T-helper 2 cell (primary cell): ENCODE results near the gene GLDC.
"Not testable (repeated sequence)": the region's sequence is repeated elsewhere in the genome, so short reads cannot be mapped to it uniquely, and the experiment has no call there.

Experiments
- DNase-seq, 5 experiments: peaks; one replicate each; pipeline versions ENCODE4 v3.0.0 to v3.0.0-alpha.2; 2012 to 2022

The GLDC gene

DNA sequence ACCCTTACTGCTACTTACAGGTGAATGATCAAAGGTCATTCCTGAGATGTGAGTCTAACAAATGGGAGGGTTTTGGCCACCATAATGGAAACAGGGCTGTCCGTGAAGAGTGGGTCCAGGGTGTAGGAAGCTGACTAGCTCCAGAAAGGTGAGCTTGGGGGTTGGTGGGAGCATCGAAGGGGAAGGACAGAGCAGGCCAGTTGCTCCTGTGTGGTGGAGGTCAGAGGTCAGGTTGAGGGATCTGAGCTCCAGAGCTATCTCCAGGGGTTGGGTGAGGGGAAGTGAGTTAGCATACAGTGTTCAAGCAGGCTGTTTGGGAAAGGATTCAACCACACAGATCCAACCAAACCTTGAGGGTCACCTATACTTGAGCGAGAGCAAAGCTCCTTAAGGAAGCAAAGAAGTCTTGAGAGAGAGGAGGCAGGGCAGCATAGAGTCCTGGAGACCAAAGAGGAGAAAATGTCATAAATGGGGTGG lies 18.7 kb upstream of the GLDC start:
- no peak for DNase-seq

DNA sequence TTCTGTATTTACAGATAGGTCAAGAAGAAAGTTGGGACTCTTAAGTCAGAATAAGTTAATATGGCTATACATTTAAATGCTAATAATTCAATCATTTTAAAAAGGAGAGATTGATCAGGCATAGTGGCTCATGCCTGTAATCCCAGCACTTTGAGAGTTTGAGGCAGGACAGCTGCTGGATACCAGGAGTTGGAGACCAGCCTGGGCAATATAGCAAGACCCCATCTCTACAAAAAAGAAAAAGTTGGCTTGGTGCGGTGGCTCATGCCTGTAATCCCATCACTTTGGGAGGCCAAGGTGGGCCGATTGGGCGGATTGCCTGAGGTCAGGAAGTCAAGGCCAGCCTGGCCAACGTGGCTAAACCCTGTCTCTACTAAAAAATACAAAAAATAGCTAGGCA lies 15.0 kb upstream of the GLDC start:
- no peak for DNase-seq

DNA sequence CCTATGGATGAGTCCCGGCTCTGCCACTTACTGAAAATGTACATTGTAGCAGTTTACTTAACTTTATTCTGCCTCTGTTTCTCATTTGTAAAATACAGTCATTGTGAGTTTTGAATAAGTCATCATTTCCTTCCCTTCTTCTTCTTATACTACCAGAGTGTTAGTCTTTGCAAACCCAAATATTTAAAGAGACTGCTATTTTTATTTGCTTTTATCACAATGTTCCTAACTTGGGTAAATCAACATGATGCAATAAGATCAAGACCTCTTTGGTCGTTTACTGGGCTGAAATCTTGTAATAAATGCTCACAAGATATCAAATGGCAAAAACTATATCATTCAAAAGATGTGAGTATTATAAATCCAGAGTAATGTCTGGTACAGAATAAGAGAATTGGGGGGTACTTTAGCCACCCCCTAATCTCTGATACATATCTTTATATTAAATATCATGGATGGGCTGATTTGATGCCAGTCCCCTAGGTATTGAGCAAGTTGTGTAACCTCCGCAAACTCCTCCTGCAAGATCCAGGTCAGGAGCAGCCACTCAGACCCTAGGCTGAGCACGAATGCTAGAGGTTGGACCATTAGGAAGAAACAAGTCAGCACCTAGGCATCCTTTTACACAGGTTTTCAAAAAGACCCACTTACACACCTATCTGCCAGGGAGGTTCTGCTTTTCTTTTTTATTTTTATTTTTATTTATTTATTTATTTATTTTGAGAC lies 13.3 kb upstream of the GLDC start:
- no peak for DNase-seq

DNA sequence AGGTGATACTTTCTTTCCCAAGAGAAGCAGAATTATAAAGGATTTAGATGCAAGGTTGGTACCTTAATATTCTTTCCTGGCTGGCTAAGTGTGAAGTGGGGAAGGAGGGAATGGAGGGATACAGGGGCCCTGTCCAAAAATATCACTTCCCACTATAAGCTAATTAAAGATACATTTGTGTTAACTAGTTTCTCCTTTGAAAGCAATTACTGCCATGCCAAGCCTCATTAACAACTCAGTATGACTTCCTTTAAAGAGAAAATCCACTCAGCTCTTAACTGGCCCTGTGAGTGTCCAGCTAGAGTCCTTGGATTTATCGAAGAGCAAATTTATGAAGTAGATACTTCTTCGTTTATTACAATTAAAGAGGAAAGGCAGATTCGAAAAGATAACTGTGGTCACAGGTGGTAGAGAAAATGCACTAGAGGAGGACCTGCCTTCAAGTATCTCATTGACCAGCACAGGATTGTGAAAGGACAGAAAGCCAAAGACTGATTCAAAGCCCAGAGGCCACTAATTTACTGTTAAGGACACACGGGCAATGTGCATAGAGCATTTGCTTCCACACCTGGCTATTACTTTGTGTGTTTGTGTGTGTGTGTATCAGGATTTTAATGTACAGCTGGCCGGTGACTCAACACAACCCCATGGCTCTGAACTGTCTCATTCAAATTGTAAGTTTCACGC lies 11.2 kb upstream of the GLDC start:
- DNase-seq = no peak

DNA sequence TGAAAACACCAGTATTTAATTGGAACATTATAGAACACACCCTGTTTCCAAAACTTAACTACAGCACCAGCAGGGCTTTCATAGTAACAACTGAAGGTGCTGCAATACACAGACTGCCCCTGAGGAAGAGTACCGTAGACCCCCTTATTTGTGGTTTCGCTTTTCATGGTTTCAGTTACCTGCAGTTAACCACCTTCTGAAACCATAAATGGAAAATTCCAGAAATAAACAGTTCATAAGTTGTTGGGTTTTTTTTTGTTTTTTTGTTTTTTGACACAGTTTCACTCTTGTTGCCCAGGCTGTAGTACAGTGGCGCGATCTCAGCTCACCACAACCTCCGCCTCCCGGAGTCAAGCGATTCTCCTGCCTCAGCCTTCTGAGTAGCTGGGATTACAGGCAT lies 9.5 kb upstream of the GLDC start:
- no peak for DNase-seq

DNA sequence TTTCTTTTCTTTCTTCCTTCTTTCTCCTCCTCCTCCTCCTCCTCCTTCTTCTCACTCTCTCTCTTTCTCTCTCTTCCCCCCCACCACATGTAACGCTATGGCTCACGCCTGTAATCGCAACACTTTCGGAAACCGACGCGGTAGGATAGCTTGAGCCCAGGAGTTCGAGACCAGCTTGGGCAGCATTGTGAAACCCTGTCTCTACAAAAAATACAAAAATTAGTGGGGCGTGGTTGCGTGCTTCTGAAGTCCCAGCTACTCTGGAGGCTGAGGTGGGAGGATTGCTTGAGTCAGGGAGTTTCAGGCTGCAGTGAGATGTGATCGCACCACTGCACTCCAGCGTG lies 736 bp upstream of the GLDC start:
- peak in 2 of 5 experiments; percentile 15 to 45 for DNase-seq

DNA sequence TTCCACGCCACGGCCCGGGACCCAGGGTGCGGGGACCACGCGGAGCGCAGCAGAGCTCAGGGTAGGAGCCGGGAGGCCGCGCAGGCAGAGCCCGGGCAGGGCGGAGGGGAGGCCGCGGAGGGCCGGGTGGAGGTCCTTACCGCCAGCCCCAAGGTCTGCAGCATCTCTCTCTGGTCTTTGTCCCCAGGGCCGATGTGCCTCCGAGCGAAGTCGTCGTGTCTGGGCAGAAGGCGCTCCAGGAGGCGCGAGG lies 499 bp downstream of the GLDC start:
- DNase-seq = not testable (repeated sequence)

DNA sequence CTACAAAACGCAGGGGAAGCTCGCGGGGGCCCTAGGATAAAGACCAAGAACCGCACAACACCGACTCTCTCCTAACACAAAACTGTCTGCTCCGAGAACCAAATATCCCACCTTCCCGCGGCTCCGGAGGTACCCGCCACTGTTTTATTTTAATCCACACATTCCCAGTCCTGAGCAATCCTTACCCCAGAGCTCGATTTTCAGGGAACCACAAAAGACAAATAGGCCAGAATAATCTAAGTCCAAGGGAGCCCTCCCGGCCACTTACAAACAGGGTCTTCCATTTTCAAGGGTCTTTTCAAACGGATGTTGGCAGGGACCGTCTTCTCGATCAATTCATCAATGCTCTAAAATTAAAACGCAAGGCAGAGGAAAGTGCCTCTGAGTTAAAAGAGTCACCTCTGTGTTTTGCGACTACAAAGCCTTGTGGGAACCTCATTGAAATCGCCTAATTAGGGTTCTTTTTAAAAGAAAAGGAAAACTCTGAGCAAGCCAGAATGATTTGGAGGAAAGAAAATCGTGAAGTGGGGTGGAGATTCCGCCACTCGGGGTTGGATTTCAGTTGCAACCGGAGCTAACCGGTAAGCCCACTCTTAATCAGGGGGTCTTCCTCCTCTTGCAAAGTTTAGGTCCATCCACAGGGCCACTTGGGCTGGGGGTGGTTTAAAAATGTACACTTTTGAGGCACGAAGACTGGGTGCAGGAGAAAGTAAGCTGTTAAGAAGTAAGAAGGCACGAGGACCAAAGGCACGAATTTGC lies 1.0 kb downstream of the GLDC start:
- no peak for DNase-seq

DNA sequence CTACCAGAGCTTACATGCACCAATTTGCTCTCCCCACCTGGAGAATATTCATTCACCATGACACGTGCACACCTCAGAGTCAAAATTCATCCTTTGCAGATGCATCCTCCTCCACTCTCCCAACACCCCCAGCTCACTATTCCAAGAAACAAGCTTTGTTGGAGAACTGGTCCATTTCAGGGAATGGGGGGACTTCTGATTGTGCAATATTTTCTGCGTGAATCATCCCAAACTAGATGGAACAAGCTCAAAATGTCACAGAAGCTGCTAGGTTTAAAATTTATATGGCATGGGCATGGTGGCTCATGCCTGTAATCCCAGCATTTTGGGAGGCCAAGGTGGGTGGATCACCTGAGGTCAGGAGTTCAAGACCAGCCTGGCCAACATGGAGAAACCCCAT lies 3.6 kb downstream of the GLDC start:
- DNase-seq = no peak

DNA sequence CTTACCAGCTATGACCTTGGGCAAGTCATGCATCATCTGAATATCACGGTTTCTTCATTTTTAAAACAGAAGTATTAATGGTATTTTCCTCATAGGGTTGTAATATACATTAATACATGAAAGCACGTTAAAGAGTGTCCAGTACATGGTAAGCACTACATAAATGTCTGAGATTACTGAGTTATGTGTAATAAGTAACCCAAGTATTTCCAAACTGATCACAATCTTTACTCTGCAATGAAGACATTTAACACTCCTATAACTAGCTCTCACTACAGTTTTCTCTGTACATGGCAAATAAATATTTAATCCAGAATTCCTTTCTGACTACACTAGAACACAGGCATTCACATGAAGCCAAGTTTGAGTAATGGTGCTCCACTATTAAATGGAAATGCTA lies 4.0 kb downstream of the GLDC start:
- DNase-seq = no peak

DNA sequence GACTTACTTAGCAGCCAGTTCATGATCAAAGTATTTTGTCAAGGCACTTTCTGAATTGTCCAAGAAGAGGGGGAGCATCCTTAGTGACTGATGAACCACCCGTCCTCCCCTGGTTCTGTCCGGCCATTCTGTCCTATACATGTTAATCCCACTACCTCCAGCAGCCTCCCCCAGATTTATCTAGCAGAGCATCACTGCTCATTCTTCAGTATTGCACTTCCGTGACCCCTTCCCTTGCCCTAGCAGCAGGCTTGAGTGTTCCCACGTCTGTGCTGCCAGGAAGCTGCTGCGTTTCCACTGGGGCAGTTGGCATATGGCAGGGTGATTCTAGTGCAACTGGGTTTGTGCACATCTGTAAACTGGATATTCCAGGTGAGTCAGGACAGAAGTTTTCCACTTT lies 4.5 kb downstream of the GLDC start:
- no peak for DNase-seq

DNA sequence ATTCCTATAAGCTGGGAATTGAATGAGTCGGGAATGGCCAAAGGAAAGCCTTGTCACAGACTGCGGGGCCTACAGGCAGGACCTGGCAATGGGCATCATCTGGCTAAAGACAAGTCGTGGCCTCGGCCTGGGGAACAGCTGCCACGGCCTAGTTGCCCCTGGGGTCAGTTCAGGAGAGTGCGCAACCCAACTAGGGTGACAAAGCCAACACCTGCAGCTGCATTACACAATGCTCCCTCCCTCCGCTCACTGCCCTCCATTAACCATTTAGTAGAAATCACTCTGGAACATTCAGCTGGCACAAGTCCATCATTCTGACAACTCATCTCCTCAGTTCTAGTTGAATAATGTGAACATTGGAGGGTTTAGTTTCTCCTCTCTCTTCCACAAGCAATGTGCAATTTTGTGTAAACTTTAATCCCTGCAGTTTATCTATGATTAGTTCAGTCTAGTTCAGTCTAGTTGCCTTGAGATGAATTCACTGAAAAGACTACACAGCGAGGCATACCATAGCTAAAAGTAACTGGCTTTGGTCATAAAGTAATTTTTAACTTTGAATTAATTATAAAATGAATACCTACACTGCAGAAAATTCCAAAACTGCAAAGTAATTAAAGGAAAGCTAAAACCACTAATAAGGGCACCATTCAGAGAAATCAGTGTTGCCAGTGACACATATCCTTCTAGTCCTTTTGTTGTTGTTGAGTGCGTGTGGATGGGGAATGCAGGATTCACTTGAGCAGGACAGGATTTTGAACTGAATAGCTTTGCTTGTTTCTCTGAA lies 5.1 kb downstream of the GLDC start:
- no peak for DNase-seq

DNA sequence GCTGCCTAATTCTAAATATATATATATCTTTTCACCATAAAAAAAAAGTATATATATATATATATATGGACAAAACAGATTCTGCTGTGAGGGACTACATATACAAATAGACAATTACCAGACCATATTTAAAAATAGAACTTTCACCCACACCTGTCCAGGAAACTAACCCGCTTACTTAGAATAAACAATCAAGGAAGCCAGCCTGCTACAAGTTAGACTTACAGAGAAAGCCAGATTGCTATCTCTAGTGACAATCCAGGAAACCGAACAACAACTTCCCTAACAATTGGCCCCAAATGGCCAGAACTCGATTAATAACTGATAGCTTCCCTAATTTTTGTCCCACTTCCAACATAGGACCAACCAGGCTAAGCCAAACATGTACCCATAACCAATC lies 5.9 kb downstream of the GLDC start:
- no peak for DNase-seq

DNA sequence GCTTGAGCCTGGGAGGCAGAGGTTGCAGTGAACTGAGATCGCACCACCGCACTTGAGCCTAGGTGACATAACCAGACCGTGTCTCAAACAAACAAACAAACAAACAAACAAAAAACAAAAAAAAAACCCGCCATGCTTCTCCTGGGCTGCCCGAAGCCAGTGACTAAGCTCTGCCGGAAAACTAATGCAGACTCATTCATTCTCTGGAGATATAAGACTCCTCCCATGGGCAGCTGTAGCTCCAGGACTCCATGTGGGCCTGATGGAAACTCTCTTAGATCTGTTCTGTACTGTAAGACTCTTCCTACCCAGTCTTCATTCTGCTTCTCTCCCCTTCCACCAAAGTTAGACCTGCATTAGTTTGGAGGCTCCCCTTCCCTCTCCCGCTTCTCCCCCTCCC lies 11.1 kb downstream of the GLDC start:
- DNase-seq = no peak

DNA sequence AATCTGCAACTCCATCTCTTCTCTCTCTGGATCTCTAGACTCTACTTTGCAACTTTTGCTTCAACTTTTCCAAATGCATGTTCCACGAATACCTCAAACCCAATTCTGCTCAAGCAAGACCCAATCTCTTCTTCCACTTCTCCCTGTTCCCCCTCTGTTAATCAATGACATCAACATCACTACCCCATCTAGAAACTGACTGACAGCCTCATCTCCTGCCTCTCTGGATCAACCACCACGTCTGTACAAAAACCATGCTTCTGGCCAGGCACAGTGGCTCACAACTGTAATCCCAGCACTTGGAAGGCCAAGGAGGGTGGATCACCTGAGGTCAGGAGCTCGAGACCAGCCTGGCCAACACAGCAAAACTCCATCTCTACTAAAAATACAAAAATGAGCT lies 12.2 kb downstream of the GLDC start:
- DNase-seq = no peak

DNA sequence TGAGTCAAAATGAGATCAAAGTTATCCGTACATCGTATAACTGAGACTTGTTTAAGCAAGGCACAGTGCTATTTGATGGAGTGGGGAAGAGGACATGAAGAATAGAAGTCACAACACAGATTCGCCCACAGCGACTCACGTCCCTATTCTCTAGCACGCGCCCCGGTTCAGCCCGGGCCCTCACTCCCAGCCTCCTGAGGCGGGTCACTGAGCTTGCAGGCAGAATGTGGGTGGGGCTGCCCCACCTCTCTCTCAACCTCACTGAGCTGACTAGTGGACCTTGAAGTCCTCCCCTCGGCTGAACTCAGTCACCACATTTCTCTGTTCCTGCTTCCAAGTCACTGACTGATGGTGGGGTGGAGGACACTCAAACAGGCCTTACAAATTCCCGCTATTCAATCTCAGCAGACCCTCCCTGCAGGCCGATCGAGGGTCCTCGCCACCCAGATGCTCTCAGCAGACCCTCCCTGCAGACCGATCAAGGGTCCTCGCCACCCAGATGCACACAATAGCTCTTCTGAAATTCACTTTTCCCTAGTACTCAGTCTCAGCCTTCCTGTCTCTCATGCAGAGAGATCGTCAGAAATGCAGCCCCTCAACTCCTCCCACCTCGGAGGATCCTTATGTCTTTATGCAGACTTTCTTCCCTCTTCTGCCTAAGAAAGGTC lies 12.9 kb downstream of the GLDC start:
- DNase-seq = no peak

DNA sequence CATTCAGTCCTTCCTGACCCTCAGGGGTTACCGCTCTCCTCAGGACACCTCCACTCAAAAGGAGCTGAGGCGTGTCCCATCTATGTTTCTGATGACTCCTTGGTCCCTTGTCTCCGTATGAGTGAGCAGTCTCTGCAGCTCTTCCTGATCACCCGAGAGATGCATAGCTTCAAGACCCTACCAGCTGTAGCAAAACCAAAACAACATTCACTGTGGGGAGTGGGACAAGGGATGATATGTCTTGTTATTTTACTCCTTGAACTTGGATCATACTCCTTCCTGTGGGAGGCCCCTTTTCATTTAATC lies 14.4 kb downstream of the GLDC start:
- no peak for DNase-seq

DNA sequence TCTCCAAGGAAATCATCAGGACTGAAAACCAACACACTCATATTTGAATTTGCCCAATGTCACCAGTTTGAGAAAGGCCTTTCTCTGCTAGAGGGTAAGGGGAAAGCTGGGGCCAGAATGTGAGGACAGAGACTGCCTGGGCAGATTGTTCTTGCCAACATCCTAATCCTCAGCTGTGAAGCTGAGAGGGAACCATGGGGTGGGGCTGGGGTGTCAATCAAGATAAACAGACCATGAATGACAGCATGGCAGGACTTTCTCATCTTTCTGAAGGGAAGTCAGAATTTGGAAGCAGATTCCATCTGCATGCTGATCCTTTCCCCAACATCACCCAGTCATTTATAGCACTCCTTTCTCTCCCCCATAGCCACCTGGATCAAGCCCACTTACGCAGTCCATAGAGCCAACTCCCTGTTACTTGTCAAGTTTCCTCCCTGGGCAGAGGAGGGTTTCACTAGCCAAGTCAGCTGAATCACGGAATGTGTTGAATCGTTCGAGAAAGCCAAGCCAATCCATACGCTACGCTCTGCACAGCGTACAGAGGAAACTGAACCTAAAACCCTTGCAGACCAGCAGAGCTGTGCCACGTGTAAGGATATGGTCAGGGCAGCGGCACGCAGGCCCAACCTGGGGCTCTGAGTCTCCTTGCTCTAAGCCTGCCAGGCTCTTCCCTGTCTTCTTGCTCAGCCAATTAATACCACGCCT lies 14.9 kb downstream of the GLDC start:
- DNase-seq = peak in 1 of 5 experiments; percentile 69

DNA sequence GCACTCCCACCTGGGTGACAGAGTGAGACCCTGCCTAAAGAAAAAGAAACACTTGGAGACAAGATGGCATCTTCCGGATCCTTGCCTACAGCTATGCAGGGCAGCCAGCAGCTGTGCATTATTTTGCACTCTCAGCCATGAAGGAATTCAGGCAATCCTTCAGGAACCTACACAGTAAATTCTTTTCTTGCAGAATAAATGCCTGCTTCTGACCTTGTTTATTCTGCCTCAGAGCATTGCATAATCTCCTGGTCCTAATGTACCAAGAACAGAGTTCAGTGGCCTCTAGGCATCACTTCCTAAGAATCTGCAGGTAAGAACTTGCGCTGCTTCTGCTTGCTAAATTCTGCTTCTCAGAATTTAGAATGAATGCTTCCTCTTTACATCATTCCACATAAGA lies 16.8 kb downstream of the GLDC start:
- no peak for DNase-seq

DNA sequence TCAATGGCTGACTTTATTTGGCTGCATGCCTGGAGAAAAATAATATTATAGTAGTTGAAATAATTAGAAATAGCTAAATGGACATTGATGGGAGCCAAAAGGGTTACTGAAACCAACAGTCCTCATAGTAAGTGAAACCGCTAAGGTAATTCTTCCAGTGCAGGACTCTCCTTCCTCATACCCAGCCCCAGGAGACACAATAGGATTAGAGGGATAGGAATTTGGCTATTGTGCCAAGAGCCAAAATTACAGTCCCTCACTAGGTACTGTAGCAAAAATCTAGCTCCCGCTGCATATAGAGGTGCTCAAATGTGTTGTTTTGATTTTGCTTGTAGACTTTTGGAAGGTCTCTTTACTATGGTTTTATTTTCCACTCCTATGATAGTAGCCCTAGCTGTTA lies 20.2 kb downstream of the GLDC start:
- no peak for DNase-seq

DNA sequence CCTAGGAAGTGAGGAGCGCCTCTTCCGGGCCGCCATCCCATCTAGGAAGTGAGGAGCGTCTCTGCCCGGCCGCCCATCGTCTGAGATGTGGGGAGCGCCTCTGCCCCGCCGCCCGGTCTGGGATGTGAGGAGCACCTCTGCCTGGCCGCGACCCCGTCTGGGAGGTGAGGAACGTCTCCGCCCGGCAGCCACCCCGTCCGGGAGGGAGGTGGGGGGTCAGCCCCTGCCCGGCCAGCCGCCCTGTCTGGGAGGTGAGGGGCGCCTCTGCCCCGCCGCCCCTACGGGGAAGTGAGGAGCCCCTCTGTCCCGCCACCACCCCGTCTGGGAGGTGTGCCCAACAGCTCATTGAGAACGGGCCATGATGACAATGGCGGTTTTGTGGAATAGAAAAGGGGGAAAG lies 22.7 kb downstream of the GLDC start:
- not testable (repeated sequence) for DNase-seq

DNA sequence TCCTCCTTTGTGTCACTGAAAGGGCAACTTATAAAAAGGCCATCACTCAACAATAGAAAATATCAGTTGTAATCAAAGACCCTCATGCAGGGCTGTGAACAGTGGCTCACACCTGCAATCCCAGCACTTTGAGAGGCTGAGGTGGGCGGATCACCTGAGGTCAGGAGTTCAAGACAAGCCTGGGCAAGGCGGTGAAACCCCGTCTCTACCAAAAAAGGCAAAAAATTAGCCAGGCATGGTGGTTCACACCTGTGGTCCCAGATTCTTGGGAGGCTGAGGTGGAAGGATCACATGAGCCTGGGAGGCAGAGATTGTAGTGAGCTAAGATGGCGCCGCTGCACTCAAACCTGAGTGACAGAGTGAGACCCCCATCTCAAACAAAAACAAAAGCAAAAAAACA lies 24.7 kb downstream of the GLDC start:
- no peak for DNase-seq
